A673 (cell line): ENCODE measurements around the gene RRAS2.

ENCODE experiments used
- EZH2 ChIP-seq: fragments of 200-600 bp; sonication (generic); IDR thresholded peaks from 2 replicates; pipeline ENCODE4 v1.6.1; 2017; ENCODE audit warnings: borderline replicate concordance, low read depth, mild to moderate bottlenecking, mixed read lengths, antibody characterized with exemption, low read length; ENCODE audit not compliant: poor library complexity, severe bottlenecking
- TF ChIP-seq, protein P1 (sequence below): fragments of 300-800, 200-600 bp; sonication (generic); conservative IDR thresholded peaks from 2 replicates; pipeline ENCODE4 v1.5.1; 2017; ENCODE audit warnings: low read depth, mild to moderate bottlenecking, antibody characterized with exemption, low read length, moderate library complexity, mixed read lengths

DNA sequence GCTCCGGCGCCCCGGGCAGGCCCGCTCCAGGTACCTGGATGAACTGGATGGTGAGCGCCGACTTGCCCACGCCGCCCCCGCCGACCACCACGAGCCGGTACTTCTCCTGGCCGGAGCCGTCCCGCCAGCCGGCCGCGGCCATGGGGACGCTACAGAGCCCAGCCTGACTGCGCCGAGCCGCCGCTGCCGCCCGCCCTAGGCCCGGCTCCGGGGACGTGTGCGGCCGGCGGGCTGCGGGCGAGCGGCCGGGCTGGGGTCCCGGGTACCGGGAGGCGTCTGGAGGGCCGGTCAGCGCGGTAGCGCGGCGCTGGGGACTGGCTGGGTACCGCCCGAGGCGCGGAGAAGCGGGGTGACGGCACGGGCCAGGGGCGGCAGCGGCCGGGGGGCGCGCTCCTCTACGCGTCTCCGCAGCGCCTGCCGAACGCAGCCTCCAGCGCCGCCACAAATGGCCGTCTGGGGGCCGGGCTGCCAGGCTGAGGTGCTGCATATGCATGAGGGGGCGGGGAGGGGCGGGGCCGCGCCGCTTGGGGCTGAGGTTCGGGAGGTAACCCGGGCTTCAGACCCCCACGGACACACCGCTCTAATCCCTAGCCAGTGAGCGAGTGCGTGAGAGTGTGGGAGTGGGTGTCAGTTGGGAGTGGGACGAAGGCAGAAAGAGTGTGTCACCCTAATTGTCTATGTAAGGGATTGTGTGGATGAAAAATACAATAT lies at the start of gene RRAS2:
- TF ChIP-seq, protein P1, sequence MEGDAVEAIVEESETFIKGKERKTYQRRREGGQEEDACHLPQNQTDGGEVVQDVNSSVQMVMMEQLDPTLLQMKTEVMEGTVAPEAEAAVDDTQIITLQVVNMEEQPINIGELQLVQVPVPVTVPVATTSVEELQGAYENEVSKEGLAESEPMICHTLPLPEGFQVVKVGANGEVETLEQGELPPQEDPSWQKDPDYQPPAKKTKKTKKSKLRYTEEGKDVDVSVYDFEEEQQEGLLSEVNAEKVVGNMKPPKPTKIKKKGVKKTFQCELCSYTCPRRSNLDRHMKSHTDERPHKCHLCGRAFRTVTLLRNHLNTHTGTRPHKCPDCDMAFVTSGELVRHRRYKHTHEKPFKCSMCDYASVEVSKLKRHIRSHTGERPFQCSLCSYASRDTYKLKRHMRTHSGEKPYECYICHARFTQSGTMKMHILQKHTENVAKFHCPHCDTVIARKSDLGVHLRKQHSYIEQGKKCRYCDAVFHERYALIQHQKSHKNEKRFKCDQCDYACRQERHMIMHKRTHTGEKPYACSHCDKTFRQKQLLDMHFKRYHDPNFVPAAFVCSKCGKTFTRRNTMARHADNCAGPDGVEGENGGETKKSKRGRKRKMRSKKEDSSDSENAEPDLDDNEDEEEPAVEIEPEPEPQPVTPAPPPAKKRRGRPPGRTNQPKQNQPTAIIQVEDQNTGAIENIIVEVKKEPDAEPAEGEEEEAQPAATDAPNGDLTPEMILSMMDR: no peak
- TF ChIP-seq EZH2: no peak
